NK-92 treated with Interleukin-12 subunit alpha and Interleukin-12 subunit beta, amount 100 ng/mL, for 24 hours (cell line): Measurements from ENCODE around the gene EFTUD2.

Experiments
- DNase-seq: peaks from one replicate; lab custom pipeline; 2025; lab: John Stamatoyannopoulos, UW

Gene EFTUD2

GRCh38 chr17:44910231-44911106 is 11.2 kb upstream of the EFTUD2 start:
- no peak for DNase-seq

GRCh38 chr17:44909681-44910144 is 10.5 kb upstream of the EFTUD2 start:
- DNase-seq, result no peak

GRCh38 chr17:44908761-44909326 is 9.6 kb upstream of the EFTUD2 start:
- no peak for DNase-seq

DNA sequence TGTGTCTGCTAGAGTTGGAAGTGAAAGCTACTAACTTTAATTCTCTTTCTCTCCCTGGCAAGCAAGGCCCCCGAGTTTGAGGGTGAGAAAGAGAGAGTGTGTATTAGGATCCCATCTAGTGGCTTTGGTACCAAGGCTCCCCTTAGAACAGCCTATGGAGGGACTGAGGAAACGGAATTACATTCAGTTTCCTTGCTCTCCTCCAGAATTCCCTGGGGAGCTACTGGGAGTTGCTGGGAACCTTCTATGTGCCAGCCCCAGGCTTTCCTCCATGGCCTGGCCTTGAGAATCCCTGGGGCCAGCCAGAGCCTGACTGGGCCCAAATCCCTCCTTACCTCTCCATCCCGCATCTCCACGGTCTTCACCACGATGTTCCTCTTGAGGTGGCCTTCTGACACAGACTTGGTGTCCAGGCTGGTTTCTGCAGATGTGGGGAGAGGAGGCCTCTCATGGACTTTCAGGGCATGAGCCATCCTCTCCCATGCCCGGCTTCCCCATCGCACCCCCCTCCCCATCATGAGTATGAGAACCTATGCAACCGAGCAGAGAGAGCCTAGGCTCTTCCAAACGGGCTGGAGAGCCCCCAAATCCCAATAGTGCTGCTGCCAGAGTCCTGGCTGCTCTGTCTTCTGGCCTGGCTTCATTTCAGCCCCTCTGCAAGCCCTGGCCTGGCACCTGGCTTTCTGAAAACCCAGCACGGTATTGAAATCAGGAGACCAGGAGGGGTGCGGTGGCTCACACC is 8.7 kb upstream of the EFTUD2 start:
- no peak for DNase-seq

GRCh38 chr17:44906763-44907728 is 7.8 kb upstream of the EFTUD2 start:
- DNase-seq, result no peak

GRCh38 chr17:44906010-44906646 is 6.9 kb upstream of the EFTUD2 start:
- no peak for DNase-seq

DNA sequence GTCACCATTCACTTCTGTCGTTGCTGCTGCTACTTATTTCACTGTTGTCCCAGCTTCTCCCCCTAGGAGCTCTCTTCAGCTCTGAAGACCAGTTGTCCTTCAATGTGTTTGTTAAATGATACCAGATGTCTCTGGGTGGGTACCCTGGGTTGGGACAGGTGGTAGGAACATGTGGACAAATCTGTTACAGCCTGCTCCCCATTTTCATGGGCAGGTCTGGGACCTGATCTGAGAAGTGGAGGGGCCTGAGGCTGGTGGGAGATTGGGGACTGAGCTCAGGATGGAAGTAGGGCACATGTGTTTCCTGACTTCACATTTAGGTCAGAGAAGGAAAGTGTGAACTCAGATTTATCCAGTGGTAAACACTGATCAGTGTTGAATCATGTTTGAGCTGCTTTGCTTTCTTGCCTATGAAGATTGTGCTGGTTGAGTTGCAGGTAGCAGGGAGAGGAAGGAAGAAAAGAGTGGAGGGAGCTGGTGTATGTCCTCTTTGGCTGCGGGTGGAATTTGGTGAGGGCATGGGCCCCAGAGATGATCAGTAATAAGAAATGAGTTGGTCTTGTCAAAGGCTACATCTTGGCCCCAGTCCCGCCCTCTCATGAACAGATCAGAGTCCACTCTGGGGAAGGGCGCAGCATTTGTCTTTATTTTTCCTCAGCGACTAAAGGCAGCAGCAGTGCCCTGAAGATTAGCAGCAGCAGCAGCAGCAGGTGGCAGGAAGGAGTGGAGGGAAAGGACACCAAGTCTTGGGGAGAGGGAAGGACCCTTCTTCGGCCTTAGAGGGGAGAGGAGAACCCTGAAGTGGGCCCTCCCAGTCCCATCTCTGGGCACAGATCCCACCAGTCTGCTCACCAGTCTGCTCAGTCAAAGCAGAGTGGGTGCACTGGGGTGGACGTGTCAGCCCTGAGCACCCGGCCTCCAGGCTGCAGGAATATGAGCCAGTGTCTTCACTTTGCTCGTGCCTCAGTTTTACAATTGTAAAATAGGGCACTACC is 6.1 kb upstream of the EFTUD2 start:
- no peak for DNase-seq

DNA sequence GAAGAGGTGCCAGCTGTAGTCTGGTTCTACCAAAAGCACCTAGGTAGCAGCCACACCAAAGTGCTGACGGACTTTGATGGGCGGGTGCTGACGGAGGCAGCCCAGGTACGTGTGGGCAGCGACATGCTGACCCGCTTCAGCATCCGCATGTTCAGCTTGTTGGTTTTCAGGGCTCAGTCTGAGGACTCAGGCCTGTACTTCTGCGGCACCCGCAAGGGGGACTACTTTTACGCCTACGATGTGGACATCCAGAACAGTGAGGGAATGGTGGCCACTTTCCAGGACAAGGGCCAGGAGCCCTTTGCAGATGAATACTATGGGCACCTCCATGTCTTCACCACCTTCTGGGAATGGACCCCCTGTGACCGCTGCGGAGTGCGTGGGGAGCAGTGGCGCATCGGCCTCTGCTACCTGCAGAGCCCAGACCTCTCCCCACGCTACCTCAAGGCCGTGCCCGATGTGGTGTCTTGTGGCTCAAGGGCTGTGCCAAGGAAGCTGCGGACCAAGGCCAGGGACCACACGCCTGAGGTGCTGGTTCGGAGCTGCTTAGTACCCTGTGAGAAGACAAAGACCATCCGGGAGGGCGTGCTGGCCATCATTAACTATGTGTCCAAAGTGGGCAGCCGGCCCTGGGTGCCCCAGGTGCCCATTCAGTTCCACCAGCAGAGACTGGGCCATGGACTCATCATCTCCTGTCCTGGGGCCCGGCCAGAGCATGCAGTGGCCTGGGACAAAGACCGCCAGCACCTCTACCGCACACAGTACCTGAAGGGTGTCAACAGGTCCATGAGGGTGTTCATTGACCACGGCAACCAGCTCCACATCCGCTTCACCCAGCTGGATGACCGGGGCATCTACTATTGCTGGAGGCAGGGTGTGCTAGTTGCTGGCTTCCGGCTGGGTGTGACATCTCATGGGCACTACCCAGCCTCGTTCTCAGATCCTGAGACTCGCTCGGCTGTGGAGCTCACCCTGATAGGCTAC is 5.0 kb upstream of the EFTUD2 start:
- no peak for DNase-seq

- no peak for DNase-seq
Measured at GRCh38 chr17:44903012-44903685, 3.9 kb upstream of the EFTUD2 start.

- DNase-seq, result no peak
Measured at GRCh38 chr17:44902135-44902760, 3.0 kb upstream of the EFTUD2 start.

GRCh38 chr17:44901411-44901921 is 2.2 kb upstream of the EFTUD2 start:
- DNase-seq, result no peak

DNA sequence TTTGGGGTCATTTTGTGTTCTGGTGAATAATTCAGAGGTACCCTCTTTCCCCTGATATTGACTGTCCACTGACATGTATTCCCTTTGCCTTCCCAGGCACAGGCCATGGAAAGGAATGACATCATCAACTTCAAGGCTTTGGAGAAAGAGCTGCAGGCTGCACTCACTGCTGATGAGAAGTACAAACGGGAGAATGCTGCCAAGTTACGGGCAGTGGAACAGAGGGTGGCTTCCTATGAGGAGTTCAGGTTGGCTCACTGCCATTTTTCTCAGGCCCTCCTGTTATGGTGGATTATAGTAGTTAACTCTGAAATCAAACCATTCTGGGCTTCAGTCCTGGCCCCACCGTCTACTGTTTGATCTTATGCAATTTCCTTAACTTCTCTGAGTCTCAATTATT is 1.6 kb upstream of the EFTUD2 start:
- DNase-seq, result no peak

GRCh38 chr17:44898768-44899073 is 524 bp downstream of the EFTUD2 start:
- DNase-seq, result no peak

DNA sequence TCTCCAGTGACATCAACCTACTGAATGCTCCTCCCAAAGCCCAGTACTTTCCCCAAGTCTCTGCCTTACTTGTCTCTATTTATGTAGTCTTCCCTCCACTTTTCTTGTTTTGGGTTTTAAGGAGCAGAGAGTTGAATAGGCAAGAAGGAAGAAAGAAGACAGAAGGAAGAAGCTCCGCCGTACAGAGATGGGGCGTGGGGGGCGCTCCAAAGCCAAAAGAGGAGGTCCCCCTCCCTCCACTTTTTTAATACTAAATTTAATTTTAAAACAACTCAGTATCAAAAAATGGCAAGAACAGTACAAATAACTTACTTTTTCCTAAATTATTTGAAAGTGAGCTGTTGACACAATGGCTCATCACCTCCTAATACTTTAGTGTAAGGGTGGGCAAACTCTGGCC is 4.6 kb downstream of the EFTUD2 start:
- no peak for DNase-seq

- DNase-seq, result no peak
Measured at GRCh38 chr17:44892250-44892649, 7.0 kb downstream of the EFTUD2 start.

DNA sequence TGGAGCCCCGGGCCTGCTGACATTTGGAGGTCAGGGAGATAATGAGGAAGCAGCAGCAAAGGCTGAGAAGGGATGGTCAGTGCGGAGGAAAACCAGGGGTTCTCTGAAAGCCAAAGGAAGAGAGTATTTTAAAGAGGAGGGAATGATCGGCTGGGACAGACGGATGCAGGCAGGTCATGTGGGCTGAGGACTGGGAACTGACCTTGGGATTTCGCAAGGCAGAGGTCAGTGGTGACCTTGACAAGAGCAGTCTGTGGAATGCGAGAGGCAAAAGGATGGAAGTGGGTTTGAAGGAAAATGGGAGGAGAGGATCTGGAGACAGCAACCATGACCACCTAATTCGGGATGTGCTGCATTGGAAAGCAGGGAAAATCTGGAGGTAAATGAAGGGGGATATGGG is 10.2 kb downstream of the EFTUD2 start:
- DNase-seq, result no peak
